A673 (cell line): ENCODE results near the gene CBFA2T3.

ENCODE experiments used
- EZH2 ChIP-seq: fragments of 200-600 bp; sonication (generic); IDR thresholded peaks from 2 replicates; pipeline ENCODE4 v1.6.1; 2017; ENCODE audit warnings: borderline replicate concordance, low read depth, mild to moderate bottlenecking, mixed read lengths, antibody characterized with exemption, low read length; ENCODE audit not compliant: poor library complexity, severe bottlenecking
- TF ChIP-seq, protein P1 (sequence below): fragments of 300-800, 200-600 bp; sonication (generic); conservative IDR thresholded peaks from 2 replicates; pipeline ENCODE4 v1.5.1; 2017; ENCODE audit warnings: low read depth, mild to moderate bottlenecking, antibody characterized with exemption, low read length, moderate library complexity, mixed read lengths

DNA sequence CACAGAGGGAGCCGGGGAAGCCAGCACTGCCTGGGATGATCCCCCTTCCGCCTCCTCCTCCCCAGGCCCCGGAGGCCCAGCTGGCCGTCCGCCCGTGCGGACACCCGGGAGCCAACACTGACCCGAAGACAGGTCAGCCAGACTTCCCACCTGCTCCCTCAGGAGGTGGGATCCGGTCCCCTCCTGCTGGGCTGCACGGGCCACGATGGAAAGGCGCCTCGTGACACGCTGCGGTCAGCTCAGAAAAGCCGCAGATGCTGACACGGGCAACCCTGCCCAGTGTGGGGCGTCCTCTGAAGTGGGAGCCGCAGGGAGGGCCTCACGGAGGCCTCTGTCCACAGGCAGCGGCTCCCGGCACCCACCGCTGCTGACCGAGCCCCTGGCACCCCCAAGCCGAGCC, 49.3 kb downstream of the CBFA2T3 start:
- TF ChIP-seq, protein P1, sequence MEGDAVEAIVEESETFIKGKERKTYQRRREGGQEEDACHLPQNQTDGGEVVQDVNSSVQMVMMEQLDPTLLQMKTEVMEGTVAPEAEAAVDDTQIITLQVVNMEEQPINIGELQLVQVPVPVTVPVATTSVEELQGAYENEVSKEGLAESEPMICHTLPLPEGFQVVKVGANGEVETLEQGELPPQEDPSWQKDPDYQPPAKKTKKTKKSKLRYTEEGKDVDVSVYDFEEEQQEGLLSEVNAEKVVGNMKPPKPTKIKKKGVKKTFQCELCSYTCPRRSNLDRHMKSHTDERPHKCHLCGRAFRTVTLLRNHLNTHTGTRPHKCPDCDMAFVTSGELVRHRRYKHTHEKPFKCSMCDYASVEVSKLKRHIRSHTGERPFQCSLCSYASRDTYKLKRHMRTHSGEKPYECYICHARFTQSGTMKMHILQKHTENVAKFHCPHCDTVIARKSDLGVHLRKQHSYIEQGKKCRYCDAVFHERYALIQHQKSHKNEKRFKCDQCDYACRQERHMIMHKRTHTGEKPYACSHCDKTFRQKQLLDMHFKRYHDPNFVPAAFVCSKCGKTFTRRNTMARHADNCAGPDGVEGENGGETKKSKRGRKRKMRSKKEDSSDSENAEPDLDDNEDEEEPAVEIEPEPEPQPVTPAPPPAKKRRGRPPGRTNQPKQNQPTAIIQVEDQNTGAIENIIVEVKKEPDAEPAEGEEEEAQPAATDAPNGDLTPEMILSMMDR = no peak
- no peak for TF ChIP-seq EZH2
